H9 (cell line): Measurements from ENCODE around the gene CFP. TPM values are rescaled to one million over a fixed set of nuclear protein-coding genes. Genes with fewer than 3 reads are reported as not detected.

Experiments used
- DNase-seq: peaks from one replicate; pipeline ENCODE4 v3.0.0-alpha.2; 2017
- H2AFZ ChIP-seq: one replicate; pipeline ENCODE4 v1.6.1; 2013; ENCODE audit warnings: mild to moderate bottlenecking, low read length, control low read depth, moderate library complexity
- H2AK5ac ChIP-seq: 2 replicates; pipeline ENCODE4 v1.6.1; 2013; ENCODE audit warnings: low read length, control low read depth, mixed read lengths; ENCODE audit not compliant: insufficient read length
- H2BK120ac ChIP-seq: one replicate; pipeline ENCODE4 v1.6.1; 2013; ENCODE audit warnings: low read depth, mild to moderate bottlenecking, low read length, control low read depth, inconsistent platforms; ENCODE audit not compliant: poor library complexity, severe bottlenecking
- H2BK12ac ChIP-seq: 2 replicates; pipeline ENCODE4 v1.6.1; 2013; ENCODE audit warnings: low read length, control low read depth, mixed read lengths, low read depth; ENCODE audit not compliant: insufficient read length
- H2BK15ac ChIP-seq: 2 replicates; pipeline ENCODE4 v1.6.1; 2013; ENCODE audit warnings: low read depth, low read length, control low read depth
- H2BK20ac ChIP-seq: one replicate; pipeline ENCODE4 v1.6.1; 2013; ENCODE audit warnings: low read depth, mild to moderate bottlenecking, low read length, control low read depth, inconsistent platforms; ENCODE audit not compliant: poor library complexity, severe bottlenecking
- H2BK5ac ChIP-seq: 2 replicates; pipeline ENCODE4 v1.6.1; 2013; ENCODE audit warnings: low read length, control low read depth, mixed read lengths; ENCODE audit not compliant: insufficient read length
- H3K14ac ChIP-seq: 2 replicates; pipeline ENCODE4 v1.6.1; 2013; ENCODE audit warnings: low read length, control low read depth; ENCODE audit not compliant: insufficient read depth
- H3K18ac ChIP-seq: 2 replicates; pipeline ENCODE4 v1.6.1; 2013; ENCODE audit warnings: low read depth, mild to moderate bottlenecking, mixed read lengths, low read length, control low read depth; ENCODE audit not compliant: insufficient read length
- H3K23ac ChIP-seq: 2 replicates; pipeline ENCODE4 v1.6.1; 2013; ENCODE audit warnings: low read length, control low read depth, mixed read lengths, low read depth; ENCODE audit not compliant: insufficient read length
- H3K23me2 ChIP-seq: 2 replicates; pipeline ENCODE4 v1.6.1; 2013; ENCODE audit warnings: low read depth, mild to moderate bottlenecking, mixed read lengths, low read length, control low read depth; ENCODE audit not compliant: insufficient read length, poor library complexity, severe bottlenecking
- H3K27ac ChIP-seq: 2 replicates; pipeline ENCODE4 v1.5.1; 2013; ENCODE audit warnings: low read length, control low read depth, mixed read lengths, low read depth; ENCODE audit not compliant: insufficient read length
- H3K27me3 ChIP-seq: 2 replicates; pipeline ENCODE4 v1.6.1; 2013; ENCODE audit warnings: low read length, control low read depth, inconsistent platforms; ENCODE audit not compliant: insufficient read depth
- H3K4ac ChIP-seq: 2 replicates; pipeline ENCODE4 v1.6.1; 2013; ENCODE audit warnings: low read depth, mild to moderate bottlenecking, control low read depth, inconsistent platforms, low read length, moderate library complexity
- H3K4me1 ChIP-seq: 2 replicates; pipeline ENCODE4 v1.6.1; 2013; ENCODE audit warnings: low read length, control low read depth, inconsistent platforms; ENCODE audit not compliant: insufficient read depth
- H3K4me2 ChIP-seq: 2 replicates; pipeline ENCODE4 v1.6.1; 2013; ENCODE audit warnings: low read length, control low read depth, mixed read lengths; ENCODE audit not compliant: insufficient read length, insufficient read depth
- H3K56ac ChIP-seq: 2 replicates; pipeline ENCODE4 v1.6.1; 2013; ENCODE audit warnings: low read depth, mild to moderate bottlenecking, mixed read lengths, low read length, control low read depth; ENCODE audit not compliant: insufficient read length
- H3K79me1 ChIP-seq: 2 replicates; pipeline ENCODE4 v1.6.1; 2013; ENCODE audit warnings: low read depth, mild to moderate bottlenecking, moderate library complexity, low read length, control low read depth, inconsistent platforms; ENCODE audit not compliant: insufficient read depth, poor library complexity, severe bottlenecking
- H3K79me2 ChIP-seq: 2 replicates; pipeline ENCODE4 v1.6.1; 2013; ENCODE audit warnings: low read length, control low read depth, inconsistent platforms; ENCODE audit not compliant: insufficient read depth
- H3K9ac ChIP-seq: 2 replicates; pipeline ENCODE4 v1.6.1; 2013; ENCODE audit warnings: low read length, control low read depth, mixed read lengths; ENCODE audit not compliant: insufficient read length; ENCODE audit errors: extremely low read depth
- H3K9me3 ChIP-seq: one replicate; pipeline ENCODE4 v1.6.1; 2013; ENCODE audit warnings: low read depth, low read length, inconsistent platforms; ENCODE audit not compliant: control insufficient read depth
- H3T11ph ChIP-seq: one replicate; pipeline ENCODE4 v1.6.1; 2013; ENCODE audit warnings: mild to moderate bottlenecking, low read length, control low read depth, inconsistent platforms
- H4K20me1 ChIP-seq: one replicate; pipeline ENCODE4 v1.6.1; 2013; ENCODE audit not compliant: control insufficient read depth, insufficient read length, insufficient read depth
- H4K5ac ChIP-seq: 2 replicates; pipeline ENCODE4 v1.6.1; 2013; ENCODE audit warnings: low read depth, mild to moderate bottlenecking, mixed read lengths, low read length, control low read depth; ENCODE audit not compliant: insufficient read length
- H4K8ac ChIP-seq: replicated peaks from 2 replicates; pipeline ENCODE4 v1.6.1; 2013; ENCODE audit warnings: low read length, control low read depth, mixed read lengths, low read depth; ENCODE audit not compliant: insufficient read length
- H4K91ac ChIP-seq: 2 replicates; pipeline ENCODE4 v1.6.1; 2013; ENCODE audit warnings: low read depth, mild to moderate bottlenecking, moderate library complexity, mixed read lengths, low read length, control low read depth; ENCODE audit not compliant: insufficient read length
- H3K27ac Mint-ChIP-seq, 3 experiments: 2 replicates in 2 of 3; 3 replicates in 1 of 3; pipeline ENCODE4 v1.8.0; 2020 to 2021; ENCODE audit warnings: mixed read lengths in 3 of 3, mild to moderate bottlenecking in 1 of 3, moderate library complexity in 1 of 3
- H3K27me3 Mint-ChIP-seq: 2 replicates; pipeline ENCODE4 v1.8.0; 2021; ENCODE audit warnings: low read depth, mild to moderate bottlenecking, moderate library complexity, mixed read lengths
- H3K36me3 Mint-ChIP-seq, 3 experiments: 2 replicates in 2 of 3; 3 replicates in 1 of 3; pipeline ENCODE4 v1.8.0; 2020 to 2021; ENCODE audit warnings: low read depth in 3 of 3, mixed read lengths in 3 of 3; ENCODE audit not compliant: insufficient read depth in 1 of 3
- H3K4me1 Mint-ChIP-seq, 2 experiments: 2 replicates each; pipeline ENCODE4 v1.8.0; 2020; ENCODE audit warnings: mixed read lengths in 2 of 2
- H3K4me3 Mint-ChIP-seq, 2 experiments: 2 replicates in 1 of 2; 3 replicates in 1 of 2; pipeline ENCODE4 v1.8.0; 2020 to 2021; ENCODE audit warnings: mild to moderate bottlenecking in 2 of 2, mixed read lengths in 2 of 2, moderate library complexity in 1 of 2
- H3K9me3 Mint-ChIP-seq, 2 experiments: 2 replicates in 1 of 2; 3 replicates in 1 of 2; pipeline ENCODE4 v1.8.0; 2020; ENCODE audit warnings: mild to moderate bottlenecking in 2 of 2, mixed read lengths in 2 of 2, moderate library complexity in 1 of 2
- WGBS: extraction: QIAGEN DNeasy Blood & Tissue Kit; methylation state at CpG from one replicate; pipeline ENCODE4 v1.1.7; 2013; ENCODE audit warnings: missing lambda C conversion rate, low lambda C conversion rate, mixed read lengths; ENCODE audit not compliant: insufficient read length; ENCODE audit errors: extremely low coverage; 5-methylcytosine and 5-hydroxymethylcytosine counted together
- total RNA-seq: library from RNA; stranded (reverse); gene quantifications from 2 replicates; pipeline ENCODE4 v1.2.1, GENCODE V29; 2021
- TF ChIP-seq, protein P1 (sequence below): fragments of 200-600 bp; sonication (generic); conservative IDR thresholded peaks from 3 replicates; pipeline ENCODE4 v1.8.0; 2021; ENCODE audit warnings: antibody characterized with exemption, mild to moderate bottlenecking

The CFP gene
- total RNA-seq, 1 experiment from 2014 or later, result 2.3 TPM

- Mint-ChIP-seq H3K27me3 (no peaks in the 10 kb centered on the region), H3K4me3 (no peak overlapping the region), H3K27ac (peak overlapping the region in 1 of 3 experiments; percentile 46; a peak in 2 of 7 replicates), H3K9me3 (peaks cover 48 to 52% of the 10 kb centered on the region in 2 experiments), H3K4me1 (peaks cover 8 to 26% of the 10 kb centered on the region in 2 experiments), H3K36me3 (peaks cover 15 to 22% (median 16%) of the 10 kb centered on the region in 3 experiments)
- Histone ChIP-seq H2BK15ac (no peak overlapping the region), H3K27ac (no peak overlapping the region), H2BK12ac (no peak overlapping the region), H2AFZ (no peak overlapping the region), H3K27me3 (no peaks in the 10 kb centered on the region), H3K4me2 (no peak overlapping the region), H4K91ac (no peak overlapping the region), H2BK20ac (no peak overlapping the region), H2BK5ac (no peak overlapping the region), H3K23me2 (no peaks in the 10 kb centered on the region), H3K9me3 (peaks cover 38% of the 10 kb centered on the region), H3K14ac (no peak overlapping the region), H3K56ac (no peak overlapping the region), H3K79me1 (no peaks in the 10 kb centered on the region), H3K79me2 (no peaks in the 10 kb centered on the region), H4K8ac (no peak overlapping the region), H3K4ac (no peak overlapping the region), H3K18ac (no peak overlapping the region), H4K5ac (no peak overlapping the region), H3K4me1 (peaks cover 2% of the 10 kb centered on the region; the same call in 1 of the 2 replicates), H3K9ac (no peak overlapping the region), H3K23ac (no peak overlapping the region), H3T11ph (no peak overlapping the region), H2AK5ac (no peak overlapping the region), H4K20me1 (no peaks in the 10 kb centered on the region), H2BK120ac (no peak overlapping the region)
- no peak for DNase-seq
- TF ChIP-seq, protein P1, sequence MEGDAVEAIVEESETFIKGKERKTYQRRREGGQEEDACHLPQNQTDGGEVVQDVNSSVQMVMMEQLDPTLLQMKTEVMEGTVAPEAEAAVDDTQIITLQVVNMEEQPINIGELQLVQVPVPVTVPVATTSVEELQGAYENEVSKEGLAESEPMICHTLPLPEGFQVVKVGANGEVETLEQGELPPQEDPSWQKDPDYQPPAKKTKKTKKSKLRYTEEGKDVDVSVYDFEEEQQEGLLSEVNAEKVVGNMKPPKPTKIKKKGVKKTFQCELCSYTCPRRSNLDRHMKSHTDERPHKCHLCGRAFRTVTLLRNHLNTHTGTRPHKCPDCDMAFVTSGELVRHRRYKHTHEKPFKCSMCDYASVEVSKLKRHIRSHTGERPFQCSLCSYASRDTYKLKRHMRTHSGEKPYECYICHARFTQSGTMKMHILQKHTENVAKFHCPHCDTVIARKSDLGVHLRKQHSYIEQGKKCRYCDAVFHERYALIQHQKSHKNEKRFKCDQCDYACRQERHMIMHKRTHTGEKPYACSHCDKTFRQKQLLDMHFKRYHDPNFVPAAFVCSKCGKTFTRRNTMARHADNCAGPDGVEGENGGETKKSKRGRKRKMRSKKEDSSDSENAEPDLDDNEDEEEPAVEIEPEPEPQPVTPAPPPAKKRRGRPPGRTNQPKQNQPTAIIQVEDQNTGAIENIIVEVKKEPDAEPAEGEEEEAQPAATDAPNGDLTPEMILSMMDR, result no peak
- no CpG with 5 or more reads among the region's 4 CpGs for WGBS
Measured at GRCh38 chrX:47632666-47633065, 2.9 kb upstream of the CFP start.
